ENCODE measurements around the gene EEFSEC.

DNA sequence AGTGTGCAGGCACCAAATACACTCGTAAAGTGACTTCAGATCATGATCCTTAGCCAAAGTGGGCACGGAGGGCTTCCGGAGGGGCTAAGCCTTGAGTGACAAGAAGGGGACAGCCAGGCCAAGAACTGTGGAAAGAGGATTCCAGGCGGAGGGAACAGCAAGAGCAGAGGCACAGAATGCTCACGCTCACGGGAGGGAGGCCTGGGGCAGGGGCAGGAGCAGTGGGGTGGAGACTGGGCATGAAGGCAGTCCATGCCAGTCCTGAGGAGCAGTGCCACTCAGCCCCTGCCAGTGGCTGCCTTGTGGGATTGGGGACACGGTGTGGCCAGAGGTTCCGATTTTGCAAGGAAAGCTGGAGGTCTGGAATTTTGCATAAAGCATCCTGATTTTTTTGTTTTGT, 277.4 kb downstream of the EEFSEC start:
- TF ChIP-seq, protein P1, sequence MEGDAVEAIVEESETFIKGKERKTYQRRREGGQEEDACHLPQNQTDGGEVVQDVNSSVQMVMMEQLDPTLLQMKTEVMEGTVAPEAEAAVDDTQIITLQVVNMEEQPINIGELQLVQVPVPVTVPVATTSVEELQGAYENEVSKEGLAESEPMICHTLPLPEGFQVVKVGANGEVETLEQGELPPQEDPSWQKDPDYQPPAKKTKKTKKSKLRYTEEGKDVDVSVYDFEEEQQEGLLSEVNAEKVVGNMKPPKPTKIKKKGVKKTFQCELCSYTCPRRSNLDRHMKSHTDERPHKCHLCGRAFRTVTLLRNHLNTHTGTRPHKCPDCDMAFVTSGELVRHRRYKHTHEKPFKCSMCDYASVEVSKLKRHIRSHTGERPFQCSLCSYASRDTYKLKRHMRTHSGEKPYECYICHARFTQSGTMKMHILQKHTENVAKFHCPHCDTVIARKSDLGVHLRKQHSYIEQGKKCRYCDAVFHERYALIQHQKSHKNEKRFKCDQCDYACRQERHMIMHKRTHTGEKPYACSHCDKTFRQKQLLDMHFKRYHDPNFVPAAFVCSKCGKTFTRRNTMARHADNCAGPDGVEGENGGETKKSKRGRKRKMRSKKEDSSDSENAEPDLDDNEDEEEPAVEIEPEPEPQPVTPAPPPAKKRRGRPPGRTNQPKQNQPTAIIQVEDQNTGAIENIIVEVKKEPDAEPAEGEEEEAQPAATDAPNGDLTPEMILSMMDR (conservative IDR thresholded peaks at IDR 0.05), result no peak
- TF ChIP-seq ZFX (IDR thresholded peaks at IDR 0.05), result no peak
